ENCODE results near the gene S100A9.

Gene S100A9

DNA sequence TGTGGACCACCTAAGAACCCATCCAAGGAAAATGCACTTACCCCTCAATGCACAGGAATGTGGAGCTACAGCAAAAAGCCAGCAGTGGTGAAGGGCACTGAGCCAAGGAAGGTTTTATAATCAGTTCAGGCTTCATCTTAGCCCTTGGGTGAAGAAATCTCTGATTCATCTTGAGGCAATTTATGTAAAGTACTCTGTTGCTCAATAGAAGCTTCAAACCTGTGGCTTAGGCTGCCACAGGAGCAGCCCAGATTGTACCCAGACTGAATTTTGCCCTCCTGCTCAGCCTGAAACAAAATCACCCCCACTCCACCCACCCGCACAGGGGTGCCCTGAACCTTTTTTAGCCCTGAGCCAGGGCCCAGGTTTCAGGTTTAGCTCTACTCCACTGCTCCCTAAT, 17.9 kb downstream of the S100A9 start, which contains the start of gene S100A12:
TSS of gene S100A12 (minus strand) at position 111 of the 400 bp plus-strand sequence. CDS start 1,029 bp downstream, outside the sequence.
- no peak within 1 kb of the TSS for H2AK5ac ChIP-seq (ENCODE audit: low read length, severe bottlenecking)
- H2BK120ac ChIP-seq (ENCODE audit: low read depth, low read length) = no peak within 1 kb of the TSS
- H3K27ac ChIP-seq (ENCODE audit: low read length, poor library complexity, severe bottlenecking) = no peak within 1 kb of the TSS
- peak within 1 kb of the TSS; percentile 16 for H3K9ac ChIP-seq (ENCODE audit: low read length)
- DNase-seq = peak; percentile 2
- no peak within 1 kb of the TSS for H3K4ac ChIP-seq (ENCODE audit: low read depth in 1 of 2, low read length in 2 of 2)
- no peak within 1 kb of the TSS for H2BK5ac ChIP-seq (ENCODE audit: low read depth, low read length, poor library complexity, severe bottlenecking)
- no CpG with 5 or more reads among the region's 1 CpG for WGBS
- H3K23ac ChIP-seq (ENCODE audit: low read length in 2 of 2) = no peak within 1 kb of the TSS
- peaks cover 2% of the 10 kb centered on the region for H3K9me3 ChIP-seq (ENCODE audit: control insufficient read depth, low read length)
- H2AFZ ChIP-seq (ENCODE audit: low read depth, low read length) = no peak within 1 kb of the TSS
- no peak within 1 kb of the TSS for H3K4me2 ChIP-seq (ENCODE audit: low read length, poor library complexity, severe bottlenecking)
- no peak within 1 kb of the TSS for H2BK12ac ChIP-seq (ENCODE audit: low read length in 2 of 2)
- H3K36me3 ChIP-seq (ENCODE audit: control insufficient read depth in 1 of 2, insufficient read depth in 2 of 2, low read depth in 1 of 2, low read length in 2 of 2) = no peaks in the 10 kb centered on the region
- H2BK15ac ChIP-seq (ENCODE audit: low read depth, poor library complexity, severe bottlenecking) = no peak within 1 kb of the TSS
- no peak within 1 kb of the TSS for H4K91ac ChIP-seq (ENCODE audit: low read length)
- H3K79me1 ChIP-seq (replicated peaks; ENCODE audit: low read length, poor library complexity, severe bottlenecking) = no peaks in the 10 kb centered on the region
- H3K18ac ChIP-seq (ENCODE audit: low read depth in 1 of 2, low read length in 2 of 2) = no peak within 1 kb of the TSS
- no peak within 1 kb of the TSS for H3K14ac ChIP-seq (ENCODE audit: low read length in 2 of 2)
- H3K4me1 ChIP-seq (ENCODE audit: control insufficient read depth, insufficient read depth, low read depth, low read length) = no peaks in the 10 kb centered on the region
- H3K4me3 ChIP-seq (ENCODE audit: insufficient read depth in 1 of 2, low read depth in 1 of 2, low read length in 2 of 2) = no peak within 1 kb of the TSS
- peaks cover 0 to 48% of the 10 kb centered on the region in 2 experiments for H3K27me3 ChIP-seq (ENCODE audit: control insufficient read depth in 1 of 2, insufficient read depth in 1 of 2, low read length in 2 of 2)
- H4K8ac ChIP-seq (ENCODE audit: low read length) = no peak within 1 kb of the TSS

DNA sequence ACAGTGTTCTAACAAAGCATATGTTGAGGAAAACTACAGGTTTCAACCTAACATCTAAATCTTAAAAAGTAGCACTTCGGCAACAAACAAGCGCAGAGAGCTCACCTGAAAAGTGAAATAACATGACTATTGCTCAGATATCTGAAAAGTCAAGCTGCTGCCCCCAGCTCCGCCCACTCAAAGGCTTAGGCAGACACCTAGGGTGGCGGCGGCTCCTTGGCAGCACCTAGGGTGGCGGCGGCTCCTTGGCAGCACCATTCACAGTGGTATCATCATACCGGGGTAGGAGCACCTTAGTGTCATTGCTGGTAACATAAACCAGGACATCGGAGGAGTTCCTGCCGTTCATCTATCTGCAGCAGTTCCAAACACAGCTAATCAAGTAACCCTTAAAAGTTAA, 21.9 kb downstream of the S100A9 start:
- no peak overlapping the region for H2BK120ac ChIP-seq (ENCODE audit: low read depth, low read length)
- H3K4me1 ChIP-seq (ENCODE audit: control insufficient read depth, insufficient read depth, low read depth, low read length) = no peaks in the 10 kb centered on the region
- no peak overlapping the region for H3K4me3 ChIP-seq (ENCODE audit: insufficient read depth in 1 of 2, low read depth in 1 of 2, low read length in 2 of 2)
- H4K91ac ChIP-seq (ENCODE audit: low read length) = no peak overlapping the region
- H3K9me3 ChIP-seq (ENCODE audit: control insufficient read depth, low read length) = peaks cover 16% of the 10 kb centered on the region
- H3K9ac ChIP-seq (ENCODE audit: low read length) = no peak overlapping the region
- H2BK12ac ChIP-seq (ENCODE audit: low read length in 2 of 2) = no peak overlapping the region
- 74% methylated on average over 8 of the region's 10 CpGs for WGBS
- H3K27me3 ChIP-seq (ENCODE audit: control insufficient read depth in 1 of 2, insufficient read depth in 1 of 2, low read length in 2 of 2) = peaks cover 0 to 29% of the 10 kb centered on the region in 2 experiments
- no peak overlapping the region for H3K4me2 ChIP-seq (ENCODE audit: low read length, poor library complexity, severe bottlenecking)
- H2AK5ac ChIP-seq (ENCODE audit: low read length, severe bottlenecking) = no peak overlapping the region
- H4K8ac ChIP-seq (ENCODE audit: low read length) = no peak overlapping the region
- no peak overlapping the region for H3K4ac ChIP-seq (ENCODE audit: low read depth in 1 of 2, low read length in 2 of 2)
- no peak for DNase-seq
- no peak overlapping the region for H3K14ac ChIP-seq (ENCODE audit: low read length in 2 of 2)
- H2AFZ ChIP-seq (ENCODE audit: low read depth, low read length) = no peak overlapping the region
- H3K23ac ChIP-seq (ENCODE audit: low read length in 2 of 2) = no peak overlapping the region
- H2BK5ac ChIP-seq (ENCODE audit: low read depth, low read length, poor library complexity, severe bottlenecking) = no peak overlapping the region
- H3K36me3 ChIP-seq (ENCODE audit: control insufficient read depth in 1 of 2, insufficient read depth in 2 of 2, low read depth in 1 of 2, low read length in 2 of 2) = no peaks in the 10 kb centered on the region
- no peak overlapping the region for H3K27ac ChIP-seq (ENCODE audit: low read length, poor library complexity, severe bottlenecking)
- no peak overlapping the region for H2BK15ac ChIP-seq (ENCODE audit: low read depth, poor library complexity, severe bottlenecking)
- no peak overlapping the region for H3K18ac ChIP-seq (ENCODE audit: low read depth in 1 of 2, low read length in 2 of 2)
- H3K79me1 ChIP-seq (replicated peaks; ENCODE audit: low read length, poor library complexity, severe bottlenecking) = no peaks in the 10 kb centered on the region

DNA sequence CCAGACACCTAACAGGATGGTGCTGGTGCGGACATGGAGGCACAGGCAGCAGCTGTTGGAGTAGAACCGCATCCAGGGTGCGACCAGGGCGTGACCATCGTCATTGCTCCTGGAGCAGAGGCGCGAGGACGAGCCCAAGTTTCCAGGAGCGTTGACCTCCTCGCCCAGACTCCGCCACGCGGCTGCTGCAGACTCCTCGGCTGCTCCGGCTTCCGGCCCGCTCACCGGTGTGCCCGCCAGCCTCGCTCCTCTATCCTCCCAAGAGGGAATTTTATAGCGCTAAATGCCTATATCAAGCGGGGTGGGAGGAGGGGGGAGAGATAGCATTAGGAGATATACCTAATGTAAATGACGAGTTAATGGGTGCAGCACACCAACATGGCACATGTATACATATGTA, 23.1 kb downstream of the S100A9 start:
- WGBS = 93% methylated on average over 20 of the region's 23 CpGs
- no peak overlapping the region for H2BK15ac ChIP-seq (ENCODE audit: low read depth, poor library complexity, severe bottlenecking)
- H3K14ac ChIP-seq (ENCODE audit: low read length in 2 of 2) = no peak overlapping the region
- no peak overlapping the region for H2AFZ ChIP-seq (ENCODE audit: low read depth, low read length)
- H2BK120ac ChIP-seq (ENCODE audit: low read depth, low read length) = no peak overlapping the region
- no peak overlapping the region for H3K23ac ChIP-seq (ENCODE audit: low read length in 2 of 2)
- H3K27ac ChIP-seq (ENCODE audit: low read length, poor library complexity, severe bottlenecking) = no peak overlapping the region
- no peaks in the 10 kb centered on the region for H3K36me3 ChIP-seq (ENCODE audit: control insufficient read depth in 1 of 2, insufficient read depth in 2 of 2, low read depth in 1 of 2, low read length in 2 of 2)
- H2AK5ac ChIP-seq (ENCODE audit: low read length, severe bottlenecking) = no peak overlapping the region
- no peak overlapping the region for H3K18ac ChIP-seq (ENCODE audit: low read depth in 1 of 2, low read length in 2 of 2)
- peaks cover 16% of the 10 kb centered on the region for H3K9me3 ChIP-seq (ENCODE audit: control insufficient read depth, low read length)
- peaks cover 0 to 39% of the 10 kb centered on the region in 2 experiments for H3K27me3 ChIP-seq (ENCODE audit: control insufficient read depth in 1 of 2, insufficient read depth in 1 of 2, low read length in 2 of 2)
- H3K79me1 ChIP-seq (replicated peaks; ENCODE audit: low read length, poor library complexity, severe bottlenecking) = no peaks in the 10 kb centered on the region
- no peak overlapping the region for H4K91ac ChIP-seq (ENCODE audit: low read length)
- H4K8ac ChIP-seq (ENCODE audit: low read length) = no peak overlapping the region
- no peak overlapping the region for H2BK5ac ChIP-seq (ENCODE audit: low read depth, low read length, poor library complexity, severe bottlenecking)
- H2BK12ac ChIP-seq (ENCODE audit: low read length in 2 of 2) = no peak overlapping the region
- DNase-seq = no peak
- no peak overlapping the region for H3K4me3 ChIP-seq (ENCODE audit: insufficient read depth in 1 of 2, low read depth in 1 of 2, low read length in 2 of 2)
- H3K4ac ChIP-seq (ENCODE audit: low read depth in 1 of 2, low read length in 2 of 2) = no peak overlapping the region
- H3K9ac ChIP-seq (ENCODE audit: low read length) = no peak overlapping the region
- H3K4me1 ChIP-seq (ENCODE audit: control insufficient read depth, insufficient read depth, low read depth, low read length) = no peaks in the 10 kb centered on the region
- no peak overlapping the region for H3K4me2 ChIP-seq (ENCODE audit: low read length, poor library complexity, severe bottlenecking)

DNA sequence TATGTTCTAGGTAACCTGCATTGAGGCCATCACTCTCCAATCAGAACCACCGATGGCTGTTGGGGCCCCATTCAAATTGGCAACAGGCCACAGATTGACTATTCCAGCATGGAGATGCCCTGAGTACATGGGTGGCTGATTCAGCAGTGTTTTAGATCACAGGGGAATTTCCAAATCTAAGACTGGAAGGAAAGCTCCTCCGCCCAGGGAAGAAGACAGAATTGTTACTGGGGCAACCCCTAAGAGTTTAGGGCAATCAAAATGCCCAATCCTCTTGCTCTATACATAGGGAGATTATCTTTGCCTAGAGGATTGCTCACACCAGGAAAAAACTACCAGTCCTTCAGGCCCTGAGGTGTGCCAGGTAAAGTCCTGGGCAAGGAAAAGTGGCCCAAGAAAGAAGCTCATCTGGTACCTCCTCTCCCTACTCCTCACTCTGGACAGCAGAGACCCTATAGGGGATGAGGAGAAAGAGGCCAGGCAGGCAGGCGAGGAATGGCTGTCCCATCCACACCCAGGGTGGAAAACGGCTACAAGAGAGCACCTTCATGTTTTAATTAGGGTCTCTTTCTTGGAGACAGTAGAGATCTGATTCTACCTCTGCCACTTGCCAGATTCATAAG, 27.4 kb downstream of the S100A9 start:
- 67% methylated on average over 4 of the region's 4 CpGs for WGBS
- H2AFZ ChIP-seq (ENCODE audit: low read depth, low read length) = no peak overlapping the region

More for the DNA sequence above, 27.4 kb downstream of the S100A9 start:
- no peaks in the 10 kb centered on the region for H3K36me3 ChIP-seq (ENCODE audit: control insufficient read depth in 1 of 2, insufficient read depth in 2 of 2, low read depth in 1 of 2, low read length in 2 of 2)
- H3K4me2 ChIP-seq (ENCODE audit: low read length, poor library complexity, severe bottlenecking) = no peak overlapping the region
- no peak overlapping the region for H3K9ac ChIP-seq (ENCODE audit: low read length)
- no peaks in the 10 kb centered on the region for H3K4me1 ChIP-seq (ENCODE audit: control insufficient read depth, insufficient read depth, low read depth, low read length)
- H3K9me3 ChIP-seq (ENCODE audit: control insufficient read depth, low read length) = peaks cover 16% of the 10 kb centered on the region
- H4K8ac ChIP-seq (ENCODE audit: low read length) = no peak overlapping the region
- H3K14ac ChIP-seq (ENCODE audit: low read length in 2 of 2) = no peak overlapping the region
- DNase-seq = no peak
- no peaks in the 10 kb centered on the region for H3K79me1 ChIP-seq (replicated peaks; ENCODE audit: low read length, poor library complexity, severe bottlenecking)
- no peak overlapping the region for H2BK5ac ChIP-seq (ENCODE audit: low read depth, low read length, poor library complexity, severe bottlenecking)
- H3K23ac ChIP-seq (ENCODE audit: low read length in 2 of 2) = no peak overlapping the region
- no peak overlapping the region for H3K4ac ChIP-seq (ENCODE audit: low read depth in 1 of 2, low read length in 2 of 2)
- H3K4me3 ChIP-seq (ENCODE audit: insufficient read depth in 1 of 2, low read depth in 1 of 2, low read length in 2 of 2) = no peak overlapping the region
- peaks cover 0 to 54% of the 10 kb centered on the region in 2 experiments for H3K27me3 ChIP-seq (ENCODE audit: control insufficient read depth in 1 of 2, insufficient read depth in 1 of 2, low read length in 2 of 2)
- no peak overlapping the region for H4K91ac ChIP-seq (ENCODE audit: low read length)
- no peak overlapping the region for H2BK120ac ChIP-seq (ENCODE audit: low read depth, low read length)
- no peak overlapping the region for H3K27ac ChIP-seq (ENCODE audit: low read length, poor library complexity, severe bottlenecking)
- no peak overlapping the region for H2AK5ac ChIP-seq (ENCODE audit: low read length, severe bottlenecking)
- no peak overlapping the region for H2BK15ac ChIP-seq (ENCODE audit: low read depth, poor library complexity, severe bottlenecking)
- H2BK12ac ChIP-seq (ENCODE audit: low read length in 2 of 2) = no peak overlapping the region
- H3K18ac ChIP-seq (ENCODE audit: low read depth in 1 of 2, low read length in 2 of 2) = no peak overlapping the region
